GM12878 (cell line): ENCODE measurements around the gene HOOK2. TPM values are rescaled to one million over a fixed set of nuclear protein-coding genes. Genes with fewer than 3 reads are reported as not detected.

Experiments
- ATF3 ChIP-seq: IDR thresholded peaks from 2 replicates; pipeline ENCODE4 v1.6.1; 2011; ENCODE audit warnings: low read depth, mild to moderate bottlenecking, low read length, moderate library complexity, borderline replicate concordance; ENCODE audit errors: extremely low read depth
- BHLHE40 ChIP-seq, 2 experiments: fragments of 450-650 bp in 1 of 2; IDR thresholded peaks; 2 replicates each; pipeline ENCODE4 v1.6.1; 2011 to 2017; ENCODE audit warnings: low read depth in 2 of 2, borderline replicate concordance in 1 of 2, improper control_type of control experiment in 1 of 2, low read length in 1 of 2, mild to moderate bottlenecking in 1 of 2
- BMI1 ChIP-seq: fragments of 450-650 bp; IDR thresholded peaks from 2 replicates; pipeline ENCODE4 v1.6.1; 2016; ENCODE audit warnings: mild to moderate bottlenecking, moderate library complexity, borderline replicate concordance
- CEBPZ ChIP-seq: fragments of 150-350 bp; IDR thresholded peaks from 2 replicates; pipeline ENCODE4 v1.6.1; 2016; ENCODE audit warnings: low read depth, low read length
- HCFC1 ChIP-seq: fragments of 150-350 bp; IDR thresholded peaks from 2 replicates; pipeline ENCODE4 v1.6.1; 2014; ENCODE audit warnings: low read length
- MEF2B ChIP-seq: fragments of 450-650 bp; IDR thresholded peaks from 2 replicates; pipeline ENCODE4 v1.6.1; 2018; ENCODE audit warnings: mild to moderate bottlenecking, moderate library complexity; ENCODE audit not compliant: partially characterized antibody, poor library complexity, severe bottlenecking
- MYB ChIP-seq: fragments of 150-350 bp; IDR thresholded peaks from 2 replicates; pipeline ENCODE4 v1.6.1; 2014; ENCODE audit warnings: mild to moderate bottlenecking, low read depth, low read length, borderline replicate concordance
- MYC ChIP-seq: IDR thresholded peaks from 2 replicates; pipeline ENCODE4 v1.6.1; 2011; ENCODE audit warnings: mild to moderate bottlenecking, low read length, moderate library complexity, inconsistent platforms; ENCODE audit not compliant: insufficient read depth, insufficient replicate concordance, insufficient read length, severe bottlenecking
- NR2C1 ChIP-seq: fragments of 450-650 bp; IDR thresholded peaks from 2 replicates; pipeline ENCODE4 v1.6.1; 2017; ENCODE audit warnings: antibody characterized with exemption, mild to moderate bottlenecking, moderate library complexity
- NR2F1 ChIP-seq: fragments of 450-650 bp; conservative IDR thresholded peaks from 2 replicates; pipeline ENCODE4 v1.6.1; 2017; ENCODE audit warnings: mild to moderate bottlenecking
- PAX8 ChIP-seq: fragments of 450-650 bp; IDR thresholded peaks from 2 replicates; pipeline ENCODE4 v1.6.1; 2017; ENCODE audit warnings: mild to moderate bottlenecking, moderate library complexity
- REST ChIP-seq: IDR thresholded peaks from 2 replicates; pipeline ENCODE4 v1.6.1; 2012; ENCODE audit warnings: mild to moderate bottlenecking, low read depth, low read length
- RFX5 ChIP-seq: IDR thresholded peaks from 2 replicates; pipeline ENCODE4 v1.6.1; 2011; ENCODE audit warnings: low read depth, low read length, improper control_type of control experiment
- STAT1 ChIP-seq: fragments of 450-650 bp; conservative IDR thresholded peaks from 2 replicates; pipeline ENCODE4 v1.6.1; 2014; ENCODE audit warnings: antibody characterized with exemption, mild to moderate bottlenecking
- TARDBP ChIP-seq: IDR thresholded peaks from 2 replicates; pipeline ENCODE4 v1.6.1; 2016; ENCODE audit warnings: borderline replicate concordance
- USF1 ChIP-seq: IDR thresholded peaks from 2 replicates; pipeline ENCODE4 v1.6.1; 2011; ENCODE audit warnings: borderline replicate concordance, low read depth, mild to moderate bottlenecking, moderate library complexity, mixed read lengths, low read length; ENCODE audit not compliant: insufficient read depth; ENCODE audit errors: extremely low read length
- USF2 ChIP-seq: IDR thresholded peaks from 2 replicates; pipeline ENCODE4 v1.6.1; 2011; ENCODE audit warnings: low read depth, low read length, improper control_type of control experiment, borderline replicate concordance
- ZNF24 ChIP-seq: fragments of 450-650 bp; IDR thresholded peaks from 2 replicates; pipeline ENCODE4 v1.6.1; 2017; ENCODE audit warnings: antibody characterized with exemption, mild to moderate bottlenecking
- ZNF274 ChIP-seq: IDR thresholded peaks from one replicate; pipeline ENCODE4 v1.8.0; 2011; ENCODE audit not compliant: insufficient read length, insufficient read depth
- polyA plus RNA-seq, 11 experiments: library from polyadenylated mRNA; depleted of rRNA in 4 of 11; unstranded in 6 of 11; stranded (reverse) in 5 of 11; fragments of >200 nt; fragmentation: Nextera tagmentation in 4 of 11; fragmentation: Illumina TruSeq in 1 of 11; extraction: Ambion mirVana in 4 of 11; extraction: Trizol in 1 of 11; gene quantifications; 1 replicate in 1 of 11; 2 replicates in 10 of 11; pipeline versions ENCODE4 v1.2.1 to v1.2.3, GENCODE V29; 2011 to 2016; ENCODE audit warnings: inconsistent platforms in 2 of 11, missing spikeins in 2 of 11, low read depth in 1 of 11
- total RNA-seq, 4 experiments: library from RNA; depleted of rRNA in 3 of 4; stranded (reverse); fragments of >200 nt in 3 of 4; fragmentation: Illumina TruSeq in 1 of 4; extraction: Trizol in 1 of 4; gene quantifications; 2 replicates each; pipeline versions ENCODE4 v1.2.1 to v1.2.3, GENCODE V29; 2013 to 2021

Gene HOOK2
- total and polyA plus RNA-seq, 10 of the 15 experiments (the other 5 are each of a cell fraction or from before 2014, with no cell fraction given): 1.5 to 9.6 (median 6.2) TPM

- TF ChIP-seq REST (0 out of 2 replicates have a peak, but pooled peaks have one; percentile 27), HCFC1 (peak; percentile 41; the same call in 1 of the 2 replicates), MEF2B (peak; percentile 63), PAX8 (no peak), BMI1 (peak; percentile 97), CEBPZ (no peak; the same call in 1 of the 2 replicates), MYC (peak; percentile 75), NR2F1 (peak; percentile 96), USF2 (no peak; the same call in 1 of the 2 replicates), ZNF274 (no peak), MYB (no peak), USF1 (no peak), NR2C1 (peak; percentile 78), ZNF24 (peak; percentile 56; the same call in 1 of the 2 replicates), STAT1 (no peak; the same call in 1 of the 2 replicates), ATF3 (no peak), TARDBP (no peak; the same call in none of the 2 replicates), RFX5 (peak; percentile 47; the same call in 1 of the 2 replicates), BHLHE40 (IDR thresholded peaks at IDR 0.05; ENCODE audit: borderline replicate concordance in 1 of 2, low read depth in 2 of 2, low read length in 1 of 2) (peak; percentile 82 to 96)
Observed at GRCh38 chr19:12782424-12783290, 7.3 kb upstream of the HOOK2 start (continued).
